GM19193 (cell line): ENCODE data around the gene QRFPR.

ENCODE experiments used
- POLR2A ChIP-seq: IDR thresholded peaks from 4 replicates; pipeline ENCODE4 v1.6.1; 2011; ENCODE audit not compliant: insufficient read depth, insufficient read length; ENCODE audit errors: extremely low read depth

Gene QRFPR

DNA sequence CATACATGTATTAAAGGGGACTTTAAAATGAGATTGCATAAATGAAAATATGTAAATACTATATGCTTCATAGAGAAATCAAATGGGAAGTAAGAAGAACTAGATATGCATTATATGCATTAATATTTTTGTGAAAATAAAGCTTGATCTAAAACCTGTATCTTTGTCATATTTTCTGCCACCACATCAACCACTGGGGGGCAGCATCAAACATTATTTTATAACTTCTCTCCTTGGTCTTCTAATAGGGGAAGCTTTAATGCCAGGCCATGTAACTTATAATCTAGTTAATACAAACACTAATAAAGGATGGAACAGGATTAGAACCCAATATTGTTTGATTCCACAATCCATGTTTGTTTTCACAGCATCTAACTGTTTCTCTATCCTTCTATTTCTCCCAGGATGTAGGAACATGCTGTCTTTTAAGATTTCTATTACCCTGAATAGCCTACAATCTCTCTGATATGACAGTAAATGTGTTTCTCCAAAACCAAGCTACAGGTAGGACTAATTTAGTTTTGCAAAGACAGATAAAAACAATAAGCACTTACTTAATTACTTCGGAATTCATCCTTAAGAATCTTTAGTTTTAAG lies 10.0 kb downstream of the QRFPR start:
- no peak for TF ChIP-seq POLR2A

DNA sequence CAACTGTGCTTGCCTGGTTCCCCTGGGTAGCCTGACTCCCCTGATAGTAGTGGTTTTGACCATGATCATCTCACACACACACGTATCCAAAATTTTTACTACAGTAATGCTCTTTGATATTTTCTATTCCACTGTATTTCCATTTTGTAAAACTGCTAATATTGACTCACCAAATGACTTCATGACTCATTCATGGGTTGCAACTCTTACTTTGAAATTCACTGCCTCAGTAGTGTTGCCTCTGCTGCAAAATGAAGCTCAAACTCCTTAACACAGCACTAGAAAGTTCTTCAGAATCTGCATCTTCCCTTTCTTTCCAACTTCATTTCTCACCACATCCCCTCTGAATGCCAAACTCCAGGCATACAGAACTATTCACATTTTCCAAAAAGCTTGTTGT lies 20.3 kb downstream of the QRFPR start:
- no peak for TF ChIP-seq POLR2A

GRCh38 chr4:121358473-121358872 lies 22.3 kb downstream of the QRFPR start:
- no peak for TF ChIP-seq POLR2A

- no peak for TF ChIP-seq POLR2A
These were observed 27.6 kb downstream of the QRFPR start for GRCh38 chr4:121353213-121353612.

GRCh38 chr4:121344098-121344497 lies 36.7 kb downstream of the QRFPR start:
- no peak for TF ChIP-seq POLR2A

GRCh38 chr4:121340247-121340646 lies 40.6 kb downstream of the QRFPR start:
- TF ChIP-seq POLR2A: no peak

DNA sequence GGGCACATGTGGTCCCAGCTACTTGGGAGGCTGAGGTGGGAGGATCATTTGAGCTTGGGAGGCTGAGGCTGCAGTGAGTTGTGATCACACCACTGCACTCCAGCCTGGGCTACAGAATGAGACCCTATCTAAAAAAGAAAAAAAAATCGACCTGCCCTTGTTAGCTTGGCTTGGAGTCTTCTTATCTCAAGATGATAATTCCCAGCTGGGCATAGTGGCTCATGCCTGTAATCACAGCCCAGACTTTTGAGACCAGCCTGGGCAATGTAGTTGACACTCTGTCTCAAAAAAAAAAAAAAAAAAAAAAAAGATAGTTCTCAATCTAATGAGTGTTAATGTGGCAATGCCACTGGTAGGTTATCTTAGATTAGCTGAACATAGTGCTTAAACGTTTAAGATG lies 41.0 kb downstream of the QRFPR start:
- no peak for TF ChIP-seq POLR2A

DNA sequence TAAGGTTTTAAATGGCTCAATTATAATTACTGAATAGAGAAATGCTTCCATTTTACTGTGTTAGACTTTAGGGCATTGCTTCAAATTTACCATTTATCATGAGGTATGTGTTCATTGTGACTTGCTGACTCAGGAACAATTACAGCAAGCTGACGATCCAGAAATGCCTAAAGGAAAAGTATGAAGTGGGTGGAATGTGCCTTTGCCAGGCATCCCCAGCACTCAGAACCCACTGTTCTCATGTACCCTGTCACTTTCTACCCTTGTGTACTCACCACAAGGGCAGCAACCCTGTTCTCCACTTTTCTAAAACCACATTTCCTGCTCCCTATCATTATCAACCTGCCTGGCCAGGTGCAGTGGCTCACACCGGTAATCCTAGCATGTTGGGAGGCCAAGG lies 41.5 kb downstream of the QRFPR start:
- no peak for TF ChIP-seq POLR2A

GRCh38 chr4:121338518-121338917 lies 42.3 kb downstream of the QRFPR start:
- TF ChIP-seq POLR2A: no peak

- no peak for TF ChIP-seq POLR2A
These were observed 44.1 kb downstream of the QRFPR start for GRCh38 chr4:121336706-121337105.

- TF ChIP-seq POLR2A: no peak
These were observed 50.6 kb downstream of the QRFPR start for GRCh38 chr4:121330180-121330665.

DNA sequence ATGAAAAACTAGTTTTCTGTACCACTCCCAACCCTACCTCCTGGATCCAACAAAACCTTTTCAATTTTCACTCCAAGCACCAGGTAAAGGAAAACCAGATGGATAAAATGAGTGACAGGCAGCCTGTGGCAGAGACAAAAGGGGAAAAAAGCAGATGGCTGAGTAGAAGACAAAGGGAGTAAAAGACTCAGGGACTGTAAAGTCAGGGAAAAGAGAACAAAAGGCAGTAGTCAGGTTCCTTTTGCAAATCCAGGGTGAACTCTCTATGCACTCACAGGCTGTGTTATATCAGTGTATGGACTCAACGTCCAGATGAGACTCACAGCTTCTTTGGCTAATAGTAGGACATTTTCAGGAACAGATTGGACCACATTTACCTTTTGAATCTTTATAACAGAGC lies 54.2 kb downstream of the QRFPR start:
- no peak for TF ChIP-seq POLR2A

- no peak for TF ChIP-seq POLR2A
These were observed 56.5 kb downstream of the QRFPR start for GRCh38 chr4:121324331-121324730.

GRCh38 chr4:121321466-121321865 lies 59.4 kb downstream of the QRFPR start:
- TF ChIP-seq POLR2A: no peak

- no peak for TF ChIP-seq POLR2A
These were observed 64.7 kb downstream of the QRFPR start for GRCh38 chr4:121316091-121316490.

DNA sequence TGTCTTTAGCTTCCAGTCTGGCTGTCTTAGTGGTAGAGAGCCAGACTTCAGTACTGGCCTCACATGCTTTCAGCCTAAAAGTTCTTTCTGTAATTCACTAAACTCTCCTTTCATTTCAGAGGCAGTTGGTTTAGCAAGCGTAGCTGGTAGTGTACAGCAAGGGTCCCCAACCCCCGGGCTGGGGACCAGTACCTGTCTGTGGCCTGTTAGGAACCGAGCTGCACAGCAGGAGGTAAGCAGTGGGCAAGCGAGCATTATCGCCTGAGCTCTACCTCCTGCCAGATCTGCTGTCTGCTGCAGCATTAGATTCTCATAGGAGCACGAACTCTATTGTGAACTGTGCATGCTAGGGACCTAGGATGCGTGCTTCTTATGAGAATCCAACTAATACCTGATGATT lies 72.0 kb downstream of the QRFPR start:
- TF ChIP-seq POLR2A: no peak

- TF ChIP-seq POLR2A: no peak
These were observed 72.5 kb downstream of the QRFPR start for GRCh38 chr4:121308328-121308663.

GRCh38 chr4:121307445-121308327 lies 73.1 kb downstream of the QRFPR start:
- TF ChIP-seq POLR2A: no peak
